Cardiac muscle cell (in vitro differentiated cells and primary cell): ENCODE results near the gene ADAMTSL3. TPM values are rescaled to one million over a fixed set of nuclear protein-coding genes. Genes with fewer than 3 reads are reported as not detected.

Experiments used
- DNase-seq, 2 donors: peaks; one replicate each; pipeline versions ENCODE4 v3.0.0 to v3.0.0-alpha.2; 2010 to 2017; ENCODE audit warnings: low read depth in 1 of 2, low spot score in 1 of 2
- H3K27ac ChIP-seq: fragments of 200-600 bp; sonication (generic); 2 replicates; pipeline ENCODE4 v1.5.1; 2016
- H3K27me3 ChIP-seq: fragments of 200-600 bp; sonication (generic); 2 replicates; pipeline ENCODE4 v1.6.0; 2016; ENCODE audit warnings: control low read depth
- H3K36me3 ChIP-seq: fragments of 200-600 bp; sonication (generic); 2 replicates; pipeline ENCODE4 v1.5.1; 2016; ENCODE audit warnings: control low read depth
- H3K4me1 ChIP-seq: fragments of 200-600 bp; sonication (generic); 2 replicates; pipeline ENCODE4 v1.8.1; 2017; ENCODE audit warnings: low read depth, mild to moderate bottlenecking, mixed run types
- H3K4me3 ChIP-seq: fragments of 200-600 bp; sonication (generic); 2 replicates; pipeline ENCODE4 v1.5.1; 2016; ENCODE audit warnings: mild to moderate bottlenecking
- H3K9me3 ChIP-seq: fragments of 200-600 bp; sonication (generic); 2 replicates; pipeline ENCODE4 v1.5.1; 2017; ENCODE audit warnings: low read depth, mild to moderate bottlenecking, control low read depth
- CTCF ChIP-seq: IDR thresholded peaks from 2 replicates; pipeline ENCODE4 v1.5.1; 2012; ENCODE audit warnings: low read depth, mild to moderate bottlenecking, low read length
- polyA plus RNA-seq: library from polyadenylated mRNA; unstranded; fragments of >200 nt; fragmentation: Nextera tagmentation; extraction: Ambion mirVana; gene quantifications from 2 replicates; pipeline ENCODE4 v1.2.1, GENCODE V29; 2016
- total RNA-seq: library from RNA; depleted of rRNA; stranded (reverse); fragments of >200 nt; gene quantifications from 2 replicates; pipeline ENCODE4 v1.2.3, GENCODE V29; 2016

ADAMTSL3 gene
- total and polyA plus RNA-seq, 2 experiments from 2014 or later = 0.83 to 2.0 TPM

GRCh38 chr15:83670672-83671229 lies 16.8 kb downstream of the ADAMTSL3 start:
- Histone ChIP-seq H3K27ac (no peak overlapping the region), H3K9me3 (no peaks in the 10 kb centered on the region), H3K4me3 (no peak overlapping the region), H3K4me1 (no peaks in the 10 kb centered on the region), H3K27me3 (no peaks in the 10 kb centered on the region), H3K36me3 (no peaks in the 10 kb centered on the region)
- no peak for DNase-seq
- TF ChIP-seq CTCF = no peak

- H3K27ac ChIP-seq = no peak overlapping the region
- TF ChIP-seq CTCF = no peak
- no peaks in the 10 kb centered on the region for H3K4me1 ChIP-seq
- no peaks in the 10 kb centered on the region for H3K27me3 ChIP-seq
- H3K4me3 ChIP-seq = no peak overlapping the region
- H3K9me3 ChIP-seq = no peaks in the 10 kb centered on the region
- DNase-seq = no peak
- H3K36me3 ChIP-seq = no peaks in the 10 kb centered on the region
Measured at GRCh38 chr15:83671603-83672002, 17.7 kb downstream of the ADAMTSL3 start.

GRCh38 chr15:83673385-83673784 lies 19.5 kb downstream of the ADAMTSL3 start:
- H3K27me3 ChIP-seq = no peaks in the 10 kb centered on the region
- no peak overlapping the region for H3K4me3 ChIP-seq
- no peaks in the 10 kb centered on the region for H3K36me3 ChIP-seq
- no peaks in the 10 kb centered on the region for H3K4me1 ChIP-seq
- no peaks in the 10 kb centered on the region for H3K9me3 ChIP-seq
- no peak for DNase-seq
- no peak overlapping the region for H3K27ac ChIP-seq
- TF ChIP-seq CTCF = no peak

- DNase-seq = no peak
- no peak for TF ChIP-seq CTCF
- Histone ChIP-seq H3K27ac (no peak overlapping the region), H3K4me3 (no peak overlapping the region), H3K36me3 (no peaks in the 10 kb centered on the region), H3K4me1 (no peaks in the 10 kb centered on the region), H3K9me3 (no peaks in the 10 kb centered on the region), H3K27me3 (no peaks in the 10 kb centered on the region)
Measured at GRCh38 chr15:83682476-83683088, 28.7 kb downstream of the ADAMTSL3 start.

GRCh38 chr15:83685916-83686332 lies 32.0 kb downstream of the ADAMTSL3 start:
- no peak for TF ChIP-seq CTCF
- Histone ChIP-seq H3K4me1 (no peaks in the 10 kb centered on the region), H3K4me3 (no peak overlapping the region), H3K27ac (peak overlapping the region; percentile 12), H3K27me3 (no peaks in the 10 kb centered on the region), H3K36me3 (no peaks in the 10 kb centered on the region), H3K9me3 (no peaks in the 10 kb centered on the region)
- DNase-seq = no peak
